Transverse colon (tissue), 4 donors: ENCODE data around the gene PTGIS. TPM values are rescaled to one million over a fixed set of nuclear protein-coding genes. Genes with fewer than 3 reads are reported as not detected.

Experiments used
- DNase-seq: peaks from one replicate; pipeline ENCODE4 v3.0.0-alpha.2; 2019
- H3K27ac ChIP-seq, 4 donors: fragments of 200-600 bp; sonication (generic); 2 replicates each; pipeline ENCODE4 v1.5.1; 2016 to 2018; ENCODE audit warnings: inconsistent platforms in 4 of 4
- H3K27me3 ChIP-seq: fragments of 200-600 bp; sonication (generic); 2 replicates; pipeline ENCODE4 v1.5.1; 2017; ENCODE audit warnings: inconsistent platforms
- H3K36me3 ChIP-seq, 4 donors: fragments of 200-600 bp; sonication (generic); 2 replicates each; pipeline ENCODE4 v1.5.1; 2017 to 2019; ENCODE audit warnings: inconsistent platforms in 4 of 4
- H3K4me1 ChIP-seq, 4 donors: fragments of 200-600 bp; sonication (generic); 2 replicates each; pipeline ENCODE4 v1.5.1; 2017 to 2020; ENCODE audit warnings: inconsistent platforms in 4 of 4
- H3K4me3 ChIP-seq, 4 donors: fragments of 200-600 bp; sonication (generic); 1 replicate in 1 of 4; 2 replicates in 3 of 4; pipeline versions ENCODE4 v1.5.1 to v1.6.1; 2017 to 2019; ENCODE audit warnings: inconsistent platforms in 4 of 4
- H3K9me3 ChIP-seq, 2 donors: fragments of 200-600 bp; sonication (generic); 2 replicates each; pipeline ENCODE4 v1.5.1; 2017 to 2019; ENCODE audit warnings: inconsistent platforms in 2 of 2
- CTCF ChIP-seq, 5 experiments: fragments of 200-600 bp in 3 of 5; fragments of 450-650 bp in 2 of 5; sonication (generic) in 3 of 5; IDR thresholded peaks; 1 replicate in 2 of 5; 2 replicates in 3 of 5; pipeline ENCODE4 v1.5.1; 2016 to 2017; ENCODE audit warnings: antibody characterized with exemption in 5 of 5, inconsistent platforms in 3 of 5, mild to moderate bottlenecking in 2 of 5, moderate library complexity in 1 of 5
- EP300 ChIP-seq: sonication (generic); formaldehyde crosslinking; IDR thresholded peaks from one replicate; pipeline ENCODE4 v1.6.1; 2017; ENCODE audit warnings: antibody characterized with exemption, low read depth
- POLR2A ChIP-seq: fragments of 450-650 bp; IDR thresholded peaks from one replicate; pipeline ENCODE4 v1.6.1; 2016; ENCODE audit warnings: antibody characterized with exemption, mild to moderate bottlenecking, moderate library complexity
- POLR2AphosphoS5 ChIP-seq, 3 donors: sonication (generic); formaldehyde crosslinking; IDR thresholded peaks; one replicate each; pipeline ENCODE4 v1.6.1; 2016; ENCODE audit warnings: antibody characterized with exemption in 3 of 3
- WGBS, 2 donors: methylation state at CpG; one replicate each; pipeline ENCODE4 v1.1.5; 2018; ENCODE audit warnings: low coverage in 1 of 2; 5-methylcytosine and 5-hydroxymethylcytosine counted together
- in situ Hi-C, 4 donors: fragments of 200-750 bp; cut with MboI; loops; one replicate each; pipeline versions ENCODE4 v1.15.0 to v1.15.1; 2017; ENCODE audit warnings: low sequenced_read_pairs in 3 of 4, low pct_ligation_motif_present in 1 of 4, low pct_unique_long_range_greater_than_20kb in 1 of 4
- intact Hi-C: fragments of 100-400 bp; cut with DNase I; formaldehyde crosslinking; loops from one replicate; pipeline ENCODE4 v1.15.1; 2023; ENCODE audit warnings: low total_unique reads
- total RNA-seq, 4 donors: library from RNA; depleted of rRNA; stranded (reverse); fragments of >200 nt; gene quantifications; one replicate each; pipeline ENCODE4 v1.1.0, GENCODE V29; 2016

PTGIS gene
- total RNA-seq, 4 donors from 2014 or later: 9.4 to 22.3 (median 15.6) TPM

DNA sequence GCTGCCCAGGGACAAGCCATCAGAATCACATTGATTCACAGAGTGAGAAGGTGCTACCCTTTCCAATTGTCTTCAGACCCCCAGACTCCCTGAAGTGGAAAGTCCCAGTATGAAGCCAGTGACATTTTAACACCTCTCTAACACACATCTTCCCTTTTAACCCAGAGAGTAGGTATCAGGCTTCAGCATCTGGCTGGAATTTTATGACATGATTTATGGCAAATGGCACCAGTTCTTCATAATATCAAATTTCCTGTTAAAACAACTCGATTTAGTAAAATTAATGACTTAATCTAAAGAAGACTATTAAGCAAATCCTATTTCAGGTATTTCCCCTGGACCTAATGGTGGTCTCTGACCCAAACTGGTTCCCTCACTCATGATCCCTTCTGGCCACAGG, 110.5 kb downstream of the PTGIS start:
- intact Hi-C loops (no loop called here), in situ Hi-C loops (no loop called here)
- Histone ChIP-seq H3K27me3 (no peaks in the 10 kb centered on the region), H3K36me3 (no peaks in the 10 kb centered on the region), H3K9me3 (no peaks in the 10 kb centered on the region), H3K4me3 (no peak overlapping the region), H3K27ac (no peak overlapping the region), H3K4me1 (no peaks in the 10 kb centered on the region)
- no peak for DNase-seq
- 25 to 33% methylated on average over 1 of the region's 1 CpG for WGBS, 2 donors
- TF ChIP-seq EP300 (no peak), POLR2AphosphoS5 (IDR thresholded peaks at IDR 0.05) (no peak), POLR2A (no peak), CTCF (IDR thresholded peaks at IDR 0.05) (no peak)

GRCh38 chr20:49456646-49457045, 111.3 kb downstream of the PTGIS start:
- no peaks in the 10 kb centered on the region for H3K27me3 ChIP-seq
- WGBS, 2 donors: 89% methylated on average over 6 of the region's 6 CpGs; no CpG with 5 or more reads in 1 of the 2 donors
- in situ Hi-C loops: no loop called here
- TF ChIP-seq POLR2AphosphoS5 (IDR thresholded peaks at IDR 0.05): no peak
- TF ChIP-seq POLR2A: no peak
- no peak for TF ChIP-seq CTCF (IDR thresholded peaks at IDR 0.05)
- TF ChIP-seq EP300: no peak
- H3K4me1 ChIP-seq: no peaks in the 10 kb centered on the region
- H3K27ac ChIP-seq: no peak overlapping the region
- no peak overlapping the region for H3K4me3 ChIP-seq
- H3K9me3 ChIP-seq: no peaks in the 10 kb centered on the region
- DNase-seq: no peak
- intact Hi-C loops: no loop called here
- H3K36me3 ChIP-seq: no peaks in the 10 kb centered on the region

GRCh38 chr20:49455691-49456090, 112.2 kb downstream of the PTGIS start:
- Histone ChIP-seq H3K4me1 (no peaks in the 10 kb centered on the region), H3K36me3 (no peaks in the 10 kb centered on the region), H3K27ac (no peak overlapping the region), H3K27me3 (no peaks in the 10 kb centered on the region), H3K9me3 (no peaks in the 10 kb centered on the region), H3K4me3 (no peak overlapping the region)
- 60 to 70% methylated on average over 1 to 6 of the region's 6 CpGs for WGBS, 2 donors
- intact Hi-C loops: no loop called here
- TF ChIP-seq EP300 (no peak), POLR2AphosphoS5 (IDR thresholded peaks at IDR 0.05) (no peak), CTCF (IDR thresholded peaks at IDR 0.05) (no peak), POLR2A (no peak)
- DNase-seq: no peak
- in situ Hi-C loops: no loop called here

Other genes with a start within 250 kb of the PTGIS start
- gene KCNB1, start 85.5 kb downstream of the PTGIS start, total RNA-seq: 1 to 10 TPM; 1.9 to 5.6 (median 2.3) TPM
- 10 to 100 TPM; 22.3 to 43.2 (median 29.4) TPM for gene B4GALT5, start 145.7 kb upstream of the PTGIS start, total RNA-seq
- 10 to 100 TPM in 3 of 4 donors, 1 to 10 TPM in 1; 9.0 to 31.0 (median 16.6) TPM for gene SLC9A8, start 244.7 kb upstream of the PTGIS start, total RNA-seq